Measurements from ENCODE around the gene PCDHGA7.

DNA sequence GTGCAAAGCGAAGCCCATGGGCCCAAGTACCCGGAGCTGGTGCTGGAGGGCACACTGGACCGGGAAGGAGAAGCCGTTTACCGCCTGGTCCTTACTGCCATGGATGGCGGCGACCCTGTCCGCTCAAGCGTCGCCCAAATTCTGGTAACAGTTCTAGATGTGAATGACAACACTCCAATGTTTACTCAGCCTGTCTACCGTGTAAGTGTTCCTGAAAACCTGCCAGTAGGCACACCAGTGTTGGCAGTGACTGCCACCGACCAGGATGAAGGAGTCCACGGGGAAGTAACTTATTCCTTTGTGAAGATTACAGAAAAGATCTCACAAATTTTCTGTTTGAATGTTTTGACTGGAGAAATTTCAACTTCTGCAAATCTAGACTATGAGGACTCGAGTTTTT, 7.9 kb upstream of the PCDHGA7 start:
- no peak for TF ChIP-seq EZH2 (IDR thresholded peaks at IDR 0.05; ENCODE audit: borderline replicate concordance, low read depth, low read length, severe bottlenecking)
- TF ChIP-seq, protein P1, sequence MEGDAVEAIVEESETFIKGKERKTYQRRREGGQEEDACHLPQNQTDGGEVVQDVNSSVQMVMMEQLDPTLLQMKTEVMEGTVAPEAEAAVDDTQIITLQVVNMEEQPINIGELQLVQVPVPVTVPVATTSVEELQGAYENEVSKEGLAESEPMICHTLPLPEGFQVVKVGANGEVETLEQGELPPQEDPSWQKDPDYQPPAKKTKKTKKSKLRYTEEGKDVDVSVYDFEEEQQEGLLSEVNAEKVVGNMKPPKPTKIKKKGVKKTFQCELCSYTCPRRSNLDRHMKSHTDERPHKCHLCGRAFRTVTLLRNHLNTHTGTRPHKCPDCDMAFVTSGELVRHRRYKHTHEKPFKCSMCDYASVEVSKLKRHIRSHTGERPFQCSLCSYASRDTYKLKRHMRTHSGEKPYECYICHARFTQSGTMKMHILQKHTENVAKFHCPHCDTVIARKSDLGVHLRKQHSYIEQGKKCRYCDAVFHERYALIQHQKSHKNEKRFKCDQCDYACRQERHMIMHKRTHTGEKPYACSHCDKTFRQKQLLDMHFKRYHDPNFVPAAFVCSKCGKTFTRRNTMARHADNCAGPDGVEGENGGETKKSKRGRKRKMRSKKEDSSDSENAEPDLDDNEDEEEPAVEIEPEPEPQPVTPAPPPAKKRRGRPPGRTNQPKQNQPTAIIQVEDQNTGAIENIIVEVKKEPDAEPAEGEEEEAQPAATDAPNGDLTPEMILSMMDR (IDR thresholded peaks at IDR 0.05; ENCODE audit: extremely low read depth in 1 of 2, insufficient read depth in 1 of 2, low read depth in 1 of 2, low read length in 2 of 2), result no peak
